KG1 (cell line): ENCODE results near the gene TSEN15.

Source experiments
- DNase-seq: peaks from one replicate; lab custom pipeline; 2025; lab: John Stamatoyannopoulos, UW

The TSEN15 gene

DNA sequence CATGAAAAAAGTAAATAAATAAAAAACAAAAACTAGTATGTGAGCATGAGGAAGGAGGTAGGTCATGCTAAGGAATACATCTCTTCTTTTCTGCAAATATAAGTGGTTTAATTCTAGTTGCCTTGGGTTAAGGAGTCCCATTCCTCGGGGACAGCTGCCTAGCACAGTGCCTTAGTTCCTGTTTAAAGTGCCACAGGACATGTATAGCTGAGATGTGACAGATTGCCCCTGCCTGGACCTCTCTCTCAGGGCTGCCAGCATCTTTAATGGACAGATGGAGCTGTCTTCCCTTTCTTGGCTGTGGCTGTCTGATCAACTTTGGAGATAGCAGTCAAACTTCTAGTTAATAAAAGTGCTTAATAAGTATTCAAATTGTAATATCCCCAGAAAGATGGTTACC, 50.0 kb downstream of the TSEN15 start:
- DNase-seq = no peak

DNA sequence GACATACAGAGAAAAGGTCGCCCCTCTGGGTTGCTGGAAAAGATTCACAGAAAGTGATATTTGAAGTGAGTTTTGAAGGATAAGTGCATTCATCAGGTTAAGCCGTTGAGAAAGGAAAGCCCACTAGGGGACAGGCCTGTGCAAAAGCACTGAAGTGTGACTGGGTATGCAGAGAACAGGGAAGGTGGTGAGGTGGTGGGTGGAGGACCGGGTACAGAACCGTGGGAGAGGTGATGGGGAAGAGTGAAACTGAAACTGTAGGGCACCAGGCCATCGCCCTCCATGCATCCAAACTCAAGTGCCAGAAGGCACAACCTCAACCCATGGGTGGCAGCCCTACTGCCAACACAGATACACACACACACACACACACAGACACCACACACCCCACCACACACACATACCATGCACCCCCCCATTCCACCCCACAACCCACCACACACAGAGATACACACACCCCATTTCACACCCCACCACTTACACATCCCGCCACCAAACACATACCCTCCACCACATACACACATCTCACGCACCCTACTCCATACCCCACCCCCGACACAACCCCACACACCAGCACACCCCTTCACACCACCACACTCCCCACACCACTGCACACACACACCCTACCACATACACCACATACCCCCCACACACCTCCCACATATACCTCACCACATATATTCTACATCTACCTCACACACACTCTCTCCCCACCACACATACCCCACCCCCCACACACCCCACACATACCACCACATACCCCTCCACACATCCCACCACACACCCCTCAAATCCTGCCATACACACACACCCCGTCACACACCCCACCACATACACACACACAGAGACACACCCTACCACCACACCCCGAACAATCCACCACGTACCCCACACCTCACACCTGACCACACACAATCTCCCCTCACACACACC, 59.0 kb downstream of the TSEN15 start:
- no peak for DNase-seq

DNA sequence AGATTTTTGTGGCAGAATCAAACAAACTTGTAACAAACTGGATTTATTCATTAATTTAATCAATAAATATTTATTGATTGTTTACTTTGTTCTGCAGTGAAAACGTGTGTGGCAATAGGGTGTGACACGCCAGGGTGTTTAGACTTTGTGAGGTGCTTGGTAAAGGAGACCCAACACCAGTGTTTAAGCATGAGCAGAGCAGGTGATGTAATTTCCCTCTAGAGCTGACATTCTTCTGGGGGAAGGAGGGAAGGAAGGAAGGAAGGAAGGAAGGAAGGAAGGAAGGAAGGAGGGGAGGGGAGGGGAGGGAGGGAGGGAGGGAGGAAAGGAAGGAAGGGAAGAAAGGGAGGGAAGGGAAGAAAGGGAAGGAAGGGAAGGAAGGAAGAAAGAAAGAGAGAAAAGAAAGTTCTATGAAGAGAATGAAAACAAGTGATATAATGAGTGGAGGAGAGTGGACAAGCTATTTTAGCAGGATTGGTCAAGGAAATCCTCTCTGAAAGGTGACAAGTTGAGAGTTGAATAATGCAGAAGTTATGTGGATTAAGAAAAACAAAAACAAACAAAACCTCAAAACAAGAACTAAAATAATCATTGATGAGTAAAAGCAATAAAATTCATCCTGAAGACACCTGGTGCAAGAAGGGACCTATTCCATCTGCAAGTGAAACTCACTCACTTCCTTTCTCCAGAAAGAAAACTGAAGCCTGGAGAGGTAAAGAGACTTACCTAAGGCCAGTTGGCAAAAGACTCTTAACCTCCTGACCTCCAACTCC, 60.8 kb downstream of the TSEN15 start:
- no peak for DNase-seq

DNA sequence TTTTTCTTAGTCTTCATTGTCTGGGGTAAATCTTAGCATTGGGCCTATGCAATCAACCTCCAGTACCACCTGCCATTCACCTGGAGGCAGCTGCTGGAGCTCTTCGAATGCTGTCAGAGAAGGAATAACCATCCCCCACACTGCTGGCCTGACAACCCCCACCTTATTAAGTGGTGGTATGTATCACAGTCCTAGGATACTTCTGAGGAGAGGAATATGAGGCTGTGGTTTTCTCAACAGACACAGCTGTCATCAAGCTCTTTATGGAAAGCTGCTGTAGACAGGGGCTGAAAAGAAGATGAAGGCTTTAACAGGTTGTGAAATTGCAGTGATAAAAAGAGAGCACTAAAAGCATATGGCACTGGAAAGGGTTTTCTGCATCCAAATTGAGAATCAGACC, 61.7 kb downstream of the TSEN15 start:
- no peak for DNase-seq

DNA sequence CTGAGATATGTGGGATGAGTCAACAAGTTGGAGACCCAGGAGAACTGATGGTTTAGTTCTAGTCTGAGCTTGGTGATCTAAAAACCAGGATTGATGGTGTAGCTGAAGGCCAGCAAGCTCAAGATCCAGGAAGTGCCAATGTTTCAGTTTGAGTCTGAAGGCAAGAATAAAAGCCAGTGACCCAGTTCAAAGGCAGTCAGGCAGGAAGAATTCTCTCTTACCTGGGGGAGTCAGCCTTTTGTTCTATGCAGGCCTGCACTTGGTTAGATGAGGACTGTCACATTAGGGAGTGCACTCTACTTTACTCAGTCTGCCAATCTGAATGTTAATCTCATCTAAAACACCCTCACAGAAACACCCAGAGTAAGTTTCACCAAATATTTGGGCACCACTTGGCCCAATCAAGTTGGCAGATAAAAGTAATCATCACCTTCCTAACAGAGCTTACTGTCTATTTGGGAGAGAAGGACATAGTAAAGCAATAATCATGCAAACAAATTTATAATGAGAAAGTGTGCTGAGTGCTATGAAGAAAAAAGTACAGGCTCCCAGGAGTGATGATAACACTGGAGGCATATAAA, 63.4 kb downstream of the TSEN15 start:
- no peak for DNase-seq

DNA sequence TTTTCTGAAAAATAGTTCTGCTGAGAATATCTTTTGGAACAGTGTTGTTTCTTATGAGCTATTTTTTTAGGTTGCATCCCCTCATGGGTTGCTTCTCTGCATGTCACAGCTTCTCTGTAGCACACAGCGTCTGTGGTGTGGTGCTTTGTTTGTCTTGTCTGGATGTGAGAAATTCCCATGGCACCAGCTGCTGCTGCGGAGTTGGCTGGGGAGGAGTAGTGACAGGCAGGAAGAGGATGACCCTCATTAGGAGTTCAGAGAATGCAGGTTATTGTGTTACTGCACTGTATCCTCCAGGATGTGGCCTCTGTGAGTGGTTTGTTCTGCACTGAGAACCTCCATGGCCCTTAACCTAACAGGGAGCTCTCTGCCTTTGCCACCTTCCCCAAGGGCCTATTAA, 64.8 kb downstream of the TSEN15 start:
- DNase-seq = no peak

DNA sequence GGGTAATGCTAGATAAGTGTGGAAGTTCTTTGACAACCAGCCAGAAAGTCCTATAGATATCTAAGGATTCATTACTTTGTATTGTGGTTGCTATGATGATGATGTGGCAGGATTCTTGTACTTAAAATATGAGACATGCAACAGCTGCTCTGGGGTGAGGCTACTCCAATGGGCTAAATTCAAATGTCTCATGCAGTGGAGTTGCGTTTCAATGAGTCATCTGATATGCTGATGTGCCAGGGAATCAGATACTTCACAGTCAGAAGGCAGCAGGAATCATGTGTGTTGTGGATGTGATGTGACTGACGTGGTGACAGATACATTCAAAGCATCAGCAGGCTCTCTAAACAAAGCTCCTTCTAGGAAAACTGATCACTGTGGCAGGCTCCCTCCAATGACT, 66.5 kb downstream of the TSEN15 start:
- DNase-seq = no peak
